Heart left ventricle (tissue), 16 donors: ENCODE data around the gene TMEM132A. TPM values are rescaled to one million over a fixed set of nuclear protein-coding genes. Genes with fewer than 3 reads are reported as not detected.

Experiments used
- ATAC-seq, 4 donors: fragments of 200-7000 bp; cut with Tn5 transposase; one replicate each; pipeline ENCODE4 v1.9.1; 2020 to 2022; ENCODE audit warnings: moderate library complexity in 4 of 4, mild to moderate bottlenecking in 3 of 4, moderate number of reproducible peaks in 1 of 4
- DNase-seq, 5 donors: peaks; one replicate each; pipeline ENCODE4 v3.0.0-alpha.2; 2020
- H3K27ac ChIP-seq, 12 donors: fragments of 200-600 bp; sonication (generic) in 4 of 12; one replicate each; pipeline versions ENCODE4 v1.5.0 to v1.8.0; 2016 to 2022; ENCODE audit warnings: mild to moderate bottlenecking in 2 of 12
- H3K27me3 ChIP-seq, 9 donors: fragments of 200-600 bp; sonication (generic) in 2 of 9; one replicate each; pipeline versions ENCODE4 v1.5.1 to v1.8.0; 2016 to 2022; ENCODE audit warnings: mild to moderate bottlenecking in 3 of 9
- H3K36me3 ChIP-seq, 9 donors: fragments of 200-600 bp; sonication (generic) in 2 of 9; one replicate each; pipeline versions ENCODE4 v1.5.0 to v1.8.0; 2018 to 2022; ENCODE audit warnings: mild to moderate bottlenecking in 2 of 9
- H3K4me1 ChIP-seq, 12 donors: fragments of 200-600 bp; sonication (generic) in 4 of 12; one replicate each; pipeline versions ENCODE4 v1.5.0 to v1.8.0; 2016 to 2022; ENCODE audit warnings: mild to moderate bottlenecking in 3 of 12
- H3K4me3 ChIP-seq, 12 donors: fragments of 200-600 bp; sonication (generic) in 4 of 12; one replicate each; pipeline versions ENCODE4 v1.5.0 to v1.8.0; 2017 to 2022; ENCODE audit warnings: mild to moderate bottlenecking in 9 of 12, moderate library complexity in 4 of 12
- H3K9me3 ChIP-seq, 12 donors: fragments of 200-600 bp; sonication (generic) in 4 of 12; one replicate each; pipeline versions ENCODE4 v1.5.0 to v1.8.0; 2016 to 2022; ENCODE audit warnings: mild to moderate bottlenecking in 1 of 12
- CTCF ChIP-seq, 12 donors: fragments of 200-600 bp; sonication (generic) in 4 of 12; IDR thresholded peaks; one replicate each; pipeline versions ENCODE4 v1.5.0 to v1.8.0; 2018 to 2022; ENCODE audit warnings: antibody characterized with exemption in 12 of 12, mild to moderate bottlenecking in 5 of 12
- POLR2A ChIP-seq, 2 donors: fragments of 450-650 bp; IDR thresholded peaks; one replicate each; pipeline ENCODE4 v1.6.1; 2017; ENCODE audit warnings: antibody characterized with exemption in 2 of 2, mild to moderate bottlenecking in 2 of 2, moderate library complexity in 2 of 2
- WGBS, 4 donors: extraction: QIAGEN DNeasy Blood & Tissue Kit in 2 of 4; methylation state at CpG; one replicate each; pipeline versions ENCODE4 v1.1.5 to v1.1.7; 2013 to 2018; 5-methylcytosine and 5-hydroxymethylcytosine counted together
- intact Hi-C, 10 donors: fragments of 100-400 bp; cut with DNase I; formaldehyde crosslinking; loops; one replicate each; pipeline versions ENCODE4 v1.11.1 to v1.14.2; 2022
- polyA plus RNA-seq, 2 donors: library from polyadenylated mRNA; stranded (reverse); fragments of 200-250 nt; gene quantifications; one replicate each; pipeline ENCODE4 v1.2.3, GENCODE V29; 2013
- total RNA-seq, 9 donors: library from RNA; depleted of rRNA in 2 of 9; stranded (reverse); fragments of >200 nt in 2 of 9; fragmentation: NEBNext Ultra II Directional in 3 of 9; extraction: Animal tissue kit (Norgen Biotek cat#: 25700) in 3 of 9; gene quantifications; one replicate each; pipeline versions ENCODE4 v1.1.0 to v1.2.4, GENCODE V29; 2016 to 2023
- donor health status: ischemic (EF 13 %, LVEDD 7.1; RV severe dilation, severe dysfunction).
- donor health status: healthy with polysubstance abuse.
- donor health status: DM: no; HTN: yes; CAD: no.
- donor health status: DM: no; HTN: no; CAD: no.
- donor health status: ischemic (EF 25% LVEDD 6.9; RV normal size, moderate dysfunction).
- donor health status: ischemic (EF 25% LVEDD 5.7; RV mildly dilated, moderate dysfunction).
- donor health status: healthy.
- donor health status: DM: yes; HTN: yes; CAD: no.
- donor health status: ischemic (EF 35%, LVEDD 5.7; RV mildly dilated, moderate dysfunction).
- donor health status: nonischemic (EF 11% LVEDD 7.7; RV severe dilation, severe dysfunction).
- donor health status: DM: yes; HTN: yes; CAD: no.
- donor health status: PGD.
- donor health status: ischemic (EF 29% LVEDD 5.4; RV normal size, mild dysfunction).
- donor health status: nonischemic (EF 23%, LVEDD 6.1; RV moderate dilation, normal function).

TMEM132A gene
- total and polyA plus RNA-seq, 11 donors, result 3.1 to 16.1 (median 8.5) TPM

- Histone ChIP-seq H3K36me3 (no peaks in the 10 kb centered on the region), H3K27me3 (no peaks in the 10 kb centered on the region), H3K9me3 (peaks cover 0 to 8% (median 0%) of the 10 kb centered on the region in 12 donors), H3K27ac (no peak overlapping the region), H3K4me3 (no peak overlapping the region), H3K4me1 (peaks cover 0 to 14% (median 0%) of the 10 kb centered on the region in 12 donors)
- ATAC-seq (peak; percentile 62 to 79 (median 76)), DNase-seq (peak; percentile 42 to 82 (median 57))
- intact Hi-C loops, result loop anchor here in 7 of 10 donors (1.0 to 2.0 kb wide), 5 partner anchors 158 to 218 kb away; no protein-coding TSS in a partner anchor
- WGBS, 4 donors, result 12 to 17% (median 13%) methylated on average over 9 of the region's 9 CpGs
- no peak for TF ChIP-seq POLR2A (IDR thresholded peaks at IDR 0.05)
- TF ChIP-seq CTCF (IDR thresholded peaks at IDR 0.05), result peak; percentile 75 to 89 (median 84)
These were observed 46.1 kb downstream of the TMEM132A start for GRCh38 chr11:60970369-60970774.

- H3K4me3 ChIP-seq, result no peak overlapping the region
- peaks cover 0 to 8% (median 0%) of the 10 kb centered on the region in 12 donors for H3K9me3 ChIP-seq
These were observed 46.6 kb downstream of the TMEM132A start for GRCh38 chr11:60970890-60971289.

GRCh38 chr11:60971520-60971919 lies 47.3 kb downstream of the TMEM132A start, which contains the start of gene CD6:
TSS of gene CD6 (plus strand) at chr11:60971680. CDS start at chr11:60971866, 186 bp downstream.
- intact Hi-C loops, result loop anchor here in 6 of 10 donors (2.0 kb wide), 3 partner anchors 157 to 217 kb away; no protein-coding TSS in a partner anchor
- H3K4me3 ChIP-seq, result peak within 1 kb of the TSS in 2 of 12 donors; percentile 32 to 57
- no peak for TF ChIP-seq POLR2A (IDR thresholded peaks at IDR 0.05)
- TF ChIP-seq CTCF (IDR thresholded peaks at IDR 0.05), result no peak
- H3K36me3 ChIP-seq, result no peaks in the 10 kb centered on the region
- WGBS, 4 donors, result 84 to 93% (median 90%) methylated on average over 16 of the region's 16 CpGs
- H3K27ac ChIP-seq, result peak within 1 kb of the TSS in 1 of 12 donors; percentile 76
- H3K4me1 ChIP-seq, result peaks cover 0 to 14% (median 0%) of the 10 kb centered on the region in 12 donors
- peak in 1 of 4 donors; percentile 19 for ATAC-seq
- H3K27me3 ChIP-seq, result no peaks in the 10 kb centered on the region
- peaks cover 0 to 8% (median 0%) of the 10 kb centered on the region in 12 donors for H3K9me3 ChIP-seq
- no peak for DNase-seq

More at GRCh38 chr11:60970890-60971289, 46.6 kb downstream of the TMEM132A start:
- no peak for ATAC-seq
- peaks cover 0 to 14% (median 0%) of the 10 kb centered on the region in 12 donors for H3K4me1 ChIP-seq
- no peaks in the 10 kb centered on the region for H3K36me3 ChIP-seq
- intact Hi-C loops, result loop anchor here in 7 of 10 donors (1.0 to 2.0 kb wide), 5 partner anchors 158 to 218 kb away; no protein-coding TSS in a partner anchor
- no peak for DNase-seq
- WGBS, 4 donors, result 64 to 83% (median 80%) methylated on average over 4 to 5 of the region's 5 CpGs
- no peaks in the 10 kb centered on the region for H3K27me3 ChIP-seq
- no peak overlapping the region for H3K27ac ChIP-seq
- TF ChIP-seq CTCF (IDR thresholded peaks at IDR 0.05), result no peak
- TF ChIP-seq POLR2A (IDR thresholded peaks at IDR 0.05), result no peak

GRCh38 chr11:60972182-60973030 lies 48.1 kb downstream of the TMEM132A start:
- Histone ChIP-seq H3K27ac (peak overlapping the region in 1 of 12 donors; percentile 76), H3K9me3 (peaks cover 0 to 8% (median 0%) of the 10 kb centered on the region in 12 donors), H3K4me1 (peaks cover 0 to 14% (median 0%) of the 10 kb centered on the region in 12 donors), H3K4me3 (peak overlapping the region in 3 of 12 donors; percentile 6 to 57 (median 32)), H3K36me3 (no peaks in the 10 kb centered on the region), H3K27me3 (no peaks in the 10 kb centered on the region)
- intact Hi-C loops, result no loop called here
- TF ChIP-seq CTCF (IDR thresholded peaks at IDR 0.05), result no peak
- no peak for TF ChIP-seq POLR2A (IDR thresholded peaks at IDR 0.05)
- DNase-seq (no peak), ATAC-seq (no peak)
- 87 to 90% (median 89%) methylated on average over 10 to 15 of the region's 15 CpGs for WGBS, 4 donors
